ENCODE data around the gene PKD1L1. TPM values are rescaled to one million over a fixed set of nuclear protein-coding genes. Genes with fewer than 3 reads are reported as not detected.

PKD1L1 gene
- total RNA-seq, 6 donors from 2014 or later: 0.46 to 4.8 (median 0.75) TPM

- no peak for DNase-seq
- Histone ChIP-seq H3K27me3 (no peaks in the 10 kb centered on the region), H3K9me3 (no peaks in the 10 kb centered on the region), H3K27ac (no peak overlapping the region), H3K4me3 (no peak overlapping the region), H3K4me1 (no peaks in the 10 kb centered on the region), H3K36me3 (no peaks in the 10 kb centered on the region)
- WGBS, 2 donors: 78 to 92% methylated on average over 4 of the region's 4 CpGs
- ATAC-seq (ENCODE audit: low FRiP score in 2 of 2): no peak
- TF ChIP-seq CTCF (IDR thresholded peaks at IDR 0.05) (no peak), POLR2AphosphoS5 (IDR thresholded peaks at IDR 0.05) (no peak), EP300 (IDR thresholded peaks at IDR 0.05) (no peak), POLR2A (IDR thresholded peaks at IDR 0.05) (no peak)
Measured at GRCh38 chr7:47772492-47772891, 175.8 kb downstream of the PKD1L1 start.

- DNase-seq: no peak
- no peak for ATAC-seq (ENCODE audit: low FRiP score in 2 of 2)
- H3K27me3 ChIP-seq: no peaks in the 10 kb centered on the region
- WGBS, 2 donors: 58 to 64% methylated on average over 5 of the region's 5 CpGs
- no peaks in the 10 kb centered on the region for H3K36me3 ChIP-seq
- TF ChIP-seq POLR2A (IDR thresholded peaks at IDR 0.05) (no peak), POLR2AphosphoS5 (IDR thresholded peaks at IDR 0.05) (no peak), EP300 (IDR thresholded peaks at IDR 0.05) (no peak), CTCF (IDR thresholded peaks at IDR 0.05) (no peak)
- H3K27ac ChIP-seq: no peak overlapping the region
- no peaks in the 10 kb centered on the region for H3K4me1 ChIP-seq
- no peaks in the 10 kb centered on the region for H3K9me3 ChIP-seq
- no peak overlapping the region for H3K4me3 ChIP-seq
Measured at GRCh38 chr7:47771990-47772360, 176.3 kb downstream of the PKD1L1 start.

GRCh38 chr7:47771336-47771989 is 176.8 kb downstream of the PKD1L1 start:
- ATAC-seq (ENCODE audit: low FRiP score in 2 of 2) (no peak), DNase-seq (no peak)
- Histone ChIP-seq H3K9me3 (no peaks in the 10 kb centered on the region), H3K27ac (no peak overlapping the region), H3K4me3 (no peak overlapping the region), H3K4me1 (no peaks in the 10 kb centered on the region), H3K36me3 (no peaks in the 10 kb centered on the region), H3K27me3 (no peaks in the 10 kb centered on the region)
- no peak for TF ChIP-seq CTCF (IDR thresholded peaks at IDR 0.05)
- TF ChIP-seq POLR2A (IDR thresholded peaks at IDR 0.05): no peak
- no peak for TF ChIP-seq EP300 (IDR thresholded peaks at IDR 0.05)
- no peak for TF ChIP-seq POLR2AphosphoS5 (IDR thresholded peaks at IDR 0.05)
- WGBS, 2 donors: 67 to 68% methylated on average over 5 of the region's 5 CpGs

- no peaks in the 10 kb centered on the region for H3K4me1 ChIP-seq
- H3K27ac ChIP-seq: no peak overlapping the region
- H3K9me3 ChIP-seq: no peaks in the 10 kb centered on the region
- 73 to 76% methylated on average over 7 of the region's 7 CpGs for WGBS, 2 donors
- DNase-seq: no peak
- TF ChIP-seq POLR2A (IDR thresholded peaks at IDR 0.05): no peak
- TF ChIP-seq POLR2AphosphoS5 (IDR thresholded peaks at IDR 0.05): no peak
- TF ChIP-seq CTCF (IDR thresholded peaks at IDR 0.05): no peak
- no peak for TF ChIP-seq EP300 (IDR thresholded peaks at IDR 0.05)
- no peak overlapping the region for H3K4me3 ChIP-seq
- ATAC-seq (ENCODE audit: low FRiP score in 2 of 2): no peak
- no peaks in the 10 kb centered on the region for H3K27me3 ChIP-seq
- no peaks in the 10 kb centered on the region for H3K36me3 ChIP-seq
Measured at GRCh38 chr7:47766126-47766525, 182.1 kb downstream of the PKD1L1 start.

- Histone ChIP-seq H3K27me3 (no peaks in the 10 kb centered on the region), H3K9me3 (no peaks in the 10 kb centered on the region), H3K4me3 (no peak overlapping the region), H3K4me1 (no peaks in the 10 kb centered on the region), H3K27ac (no peak overlapping the region), H3K36me3 (no peaks in the 10 kb centered on the region)
- no peak for ATAC-seq (ENCODE audit: low FRiP score in 2 of 2)
- TF ChIP-seq POLR2A (IDR thresholded peaks at IDR 0.05): no peak
- no peak for TF ChIP-seq POLR2AphosphoS5 (IDR thresholded peaks at IDR 0.05)
- TF ChIP-seq EP300 (IDR thresholded peaks at IDR 0.05): no peak
- TF ChIP-seq CTCF (IDR thresholded peaks at IDR 0.05): no peak
- WGBS, 2 donors: 79 to 81% methylated on average over 2 of the region's 2 CpGs
- DNase-seq: no peak
Measured at GRCh38 chr7:47765373-47765979, 182.8 kb downstream of the PKD1L1 start.
